Suprapubic skin (tissue), 3 donors: ENCODE data around the gene OGFOD1.

Experiments
- CTCF ChIP-seq, 2 donors: fragments of 200-600 bp in 1 of 2; fragments of 450-650 bp in 1 of 2; sonication (generic) in 1 of 2; IDR thresholded peaks; one replicate each; pipeline ENCODE4 v1.5.1; 2016 to 2019; ENCODE audit warnings: antibody characterized with exemption in 2 of 2, mild to moderate bottlenecking in 1 of 2, moderate library complexity in 1 of 2
- EP300 ChIP-seq: sonication (generic); formaldehyde crosslinking; IDR thresholded peaks from one replicate; pipeline ENCODE4 v1.6.1; 2017; ENCODE audit warnings: antibody characterized with exemption
- POLR2A ChIP-seq, 2 donors: fragments of 450-650 bp; IDR thresholded peaks; one replicate each; pipeline ENCODE4 v1.6.1; 2017; ENCODE audit warnings: antibody characterized with exemption in 2 of 2, mild to moderate bottlenecking in 2 of 2, moderate library complexity in 2 of 2

DNA sequence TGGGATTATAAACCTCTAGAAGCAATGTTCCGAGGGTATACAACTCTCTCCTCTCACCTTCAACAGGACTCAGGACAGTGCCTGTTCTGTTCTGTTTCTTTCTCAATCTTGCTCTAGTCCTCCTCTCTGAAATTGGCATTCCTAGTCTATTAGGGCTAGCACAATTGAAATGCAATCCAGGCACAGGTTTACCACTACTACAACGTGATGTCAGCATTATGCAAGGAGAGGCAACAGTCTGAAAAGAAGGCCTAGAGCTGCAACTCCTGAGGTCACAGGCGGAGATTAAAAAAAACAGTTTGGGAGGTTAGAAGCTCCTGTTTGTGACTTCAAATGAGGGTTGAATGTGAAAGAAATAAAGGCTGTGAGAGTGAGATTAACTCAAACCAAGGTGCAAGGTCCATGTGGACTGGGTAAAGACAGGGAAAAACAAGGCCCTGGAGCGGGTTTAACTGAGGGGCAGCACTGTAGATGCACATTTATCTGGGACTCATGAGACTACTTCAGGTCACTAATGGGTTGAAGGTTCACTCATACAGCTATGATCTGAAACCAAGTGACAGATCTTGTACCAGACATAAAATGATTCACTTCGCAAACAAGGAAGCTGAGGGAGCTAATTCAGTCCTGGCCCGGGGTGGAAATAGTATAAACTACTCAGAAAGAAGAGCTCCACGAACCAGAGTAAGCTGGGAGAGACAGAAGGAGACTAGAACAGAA is 42.8 kb upstream of the OGFOD1 start:
- TF ChIP-seq CTCF (IDR thresholded peaks at IDR 0.05) (no peak), POLR2A (IDR thresholded peaks at IDR 0.05) (no peak), EP300 (no peak)
